SK-N-SH (cell line): Measurements from ENCODE around the gene KCNE1. TPM values are rescaled to one million over a fixed set of nuclear protein-coding genes. Genes with fewer than 3 reads are reported as not detected.
"Not testable (repeated sequence)": the region's sequence is repeated elsewhere in the genome, so short reads cannot be mapped to it uniquely, and the experiment has no call there.

Experiments
- CTCF ChIA-PET: fragments of 300-600, 350-600 bp; formaldehyde crosslinking; extraction: SDS; loops from one replicate; lab custom pipeline; 2021; lab: Yijun Ruan, JAX
- POLR2A ChIA-PET: fragments of 350-600 bp; sonication (Branson Sonifier 250); formaldehyde crosslinking; extraction: SDS; loops from one replicate; lab custom pipeline; 2020; ENCODE audit warnings: antibody characterized with exemption, inconsistent platforms; lab: Yijun Ruan, JAX
- DNase-seq: peaks from one replicate; pipeline ENCODE4 v3.0.0; 2012
- H2AFZ ChIP-seq: fragments of 200-600 bp; sonication (generic); 2 replicates; pipeline ENCODE4 v1.8.1; 2016; ENCODE audit warnings: antibody characterized with exemption, mild to moderate bottlenecking, low read depth
- H3F3A ChIP-seq: fragments of 200-600 bp; sonication (generic); replicated peaks from 2 replicates; pipeline ENCODE3; 2016; ENCODE audit warnings: antibody characterized with exemption, mild to moderate bottlenecking; ENCODE audit not compliant: insufficient read depth
- H3K27ac ChIP-seq, 2 experiments: fragments of 200-500 bp in 1 of 2; fragments of 200-600 bp in 1 of 2; sonication (Bioruptor generic) in 1 of 2; sonication (generic), shearing (Covaris generic) in 1 of 2; 2 replicates each; pipeline versions ENCODE4 v1.5.1 to v1.6.1; 2014 to 2016; ENCODE audit warnings: low read depth in 2 of 2, inconsistent platforms in 1 of 2, low read length in 1 of 2, mild to moderate bottlenecking in 1 of 2, mixed read lengths in 1 of 2
- H3K27me3 ChIP-seq: fragments of 200-600 bp; sonication (generic), shearing (Covaris generic); 2 replicates; pipeline ENCODE4 v1.6.1; 2016; ENCODE audit warnings: mixed run types; ENCODE audit not compliant: insufficient read depth
- H3K36me3 ChIP-seq, 2 experiments: fragments of 200-500 bp in 1 of 2; fragments of 200-600 bp in 1 of 2; sonication (Bioruptor generic) in 1 of 2; sonication (generic) in 1 of 2; replicated peaks in 1 of 2; 2 replicates each; pipeline versions ENCODE3 to v1.5.1; 2014 to 2016; ENCODE audit warnings: low read length in 1 of 2, mild to moderate bottlenecking in 1 of 2; ENCODE audit not compliant: insufficient read depth in 2 of 2, control insufficient read depth in 1 of 2
- H3K4me1 ChIP-seq, 2 experiments: fragments of 200-500 bp in 1 of 2; fragments of 200-600 bp in 1 of 2; sonication (Bioruptor generic) in 1 of 2; sonication (generic), shearing (Covaris generic) in 1 of 2; 2 replicates each; pipeline versions ENCODE4 v1.5.1 to v1.6.1; 2014 to 2016; ENCODE audit warnings: low read depth in 1 of 2, low read length in 1 of 2, mixed run types in 1 of 2; ENCODE audit not compliant: insufficient read depth in 2 of 2, control insufficient read depth in 1 of 2
- H3K4me2 ChIP-seq: fragments of 200-600 bp; sonication (generic), shearing (Covaris generic); 2 replicates; pipeline ENCODE4 v1.6.1; 2017; ENCODE audit warnings: mixed run types
- H3K4me3 ChIP-seq, 2 experiments: fragments of 200-500 bp in 1 of 2; fragments of 200-600 bp in 1 of 2; sonication (Bioruptor generic) in 1 of 2; sonication (generic), shearing (Covaris generic) in 1 of 2; 2 replicates each; pipeline versions ENCODE4 v1.5.1 to v1.8.1; 2014 to 2016; ENCODE audit warnings: low read depth in 2 of 2, inconsistent platforms in 1 of 2, low read length in 1 of 2, mild to moderate bottlenecking in 1 of 2, mixed read lengths in 1 of 2, moderate library complexity in 1 of 2
- H3K79me2 ChIP-seq: fragments of 200-600 bp; sonication (generic); 2 replicates; pipeline ENCODE4 v1.8.1; 2017; ENCODE audit warnings: mild to moderate bottlenecking; ENCODE audit not compliant: insufficient read depth
- H3K9ac ChIP-seq: fragments of 200-600 bp; sonication (generic); 2 replicates; pipeline ENCODE4 v1.6.1; 2017; ENCODE audit warnings: mixed run types
- H3K9me2 ChIP-seq: fragments of 200-600 bp; sonication (generic); 2 replicates; pipeline ENCODE4 v1.6.1; 2017; ENCODE audit warnings: mixed run types
- H3K9me3 ChIP-seq: fragments of 200-600 bp; sonication (generic); 2 replicates; pipeline ENCODE4 v1.6.1; 2017; ENCODE audit warnings: mixed run types, mild to moderate bottlenecking, moderate library complexity
- H4K20me1 ChIP-seq: fragments of 200-600 bp; sonication (generic); 2 replicates; pipeline ENCODE4 v1.6.1; 2017; ENCODE audit warnings: mild to moderate bottlenecking, mixed run types; ENCODE audit not compliant: insufficient read depth
- WGBS: methylation state at CpG from one replicate; pipeline ENCODE4 v1.1.6; 2017; ENCODE audit warnings: low lambda C conversion rate; 5-methylcytosine and 5-hydroxymethylcytosine counted together
- polyA plus RNA-seq, 3 experiments: library from polyadenylated mRNA; depleted of rRNA; stranded (reverse); fragments of >200 nt; gene quantifications; 2 replicates each; pipeline ENCODE4 v1.2.3, GENCODE V29; 2012
- small RNA-seq, 7 experiments: library from RNA; depleted of rRNA; stranded (forward); fragments of <200 nt; gene quantifications; one replicate each; pipeline ENCODE3, GENCODE V24; 2012

Gene KCNE1
- polyA plus RNA-seq, 1 of the 3 experiments (the other 2 are of a cell fraction), result 0.16 TPM

- POLR2A ChIA-PET, H3K79me2 ChIP-seq, H3F3A ChIP-seq, H3K36me3 ChIP-seq, H3K4me3 ChIP-seq, H3K9me2 ChIP-seq, H3K27ac ChIP-seq, H3K4me2 ChIP-seq, H4K20me1 ChIP-seq, DNase-seq, H3K27me3 ChIP-seq, H3K9me3 ChIP-seq, CTCF ChIA-PET, H3K4me1 ChIP-seq, H3K9ac ChIP-seq, H2AFZ ChIP-seq: not testable (repeated sequence)
- WGBS, result no CpG with 5 or more reads among the region's 6 CpGs
Observed at GRCh38 chr21:34406102-34406501, 105.9 kb downstream of the KCNE1 start.

GRCh38 chr21:34405686-34406085 lies 106.3 kb downstream of the KCNE1 start:
- H3K4me2 ChIP-seq, H3K4me1 ChIP-seq, POLR2A ChIA-PET, H3K9me3 ChIP-seq, H3K27ac ChIP-seq, H3F3A ChIP-seq, H3K79me2 ChIP-seq, H3K9ac ChIP-seq, H2AFZ ChIP-seq, CTCF ChIA-PET, H3K36me3 ChIP-seq, DNase-seq, H3K4me3 ChIP-seq, H4K20me1 ChIP-seq, H3K27me3 ChIP-seq, H3K9me2 ChIP-seq: not testable (repeated sequence)
- no CpG with 5 or more reads among the region's 2 CpGs for WGBS

GRCh38 chr21:34404742-34405141 lies 107.3 kb downstream of the KCNE1 start:
- WGBS, result no CpG with 5 or more reads among the region's 5 CpGs
- CTCF ChIA-PET, H3F3A ChIP-seq, H3K9me3 ChIP-seq, H3K79me2 ChIP-seq, H3K4me2 ChIP-seq, H3K4me3 ChIP-seq, H3K9me2 ChIP-seq, H3K27me3 ChIP-seq, DNase-seq, H3K27ac ChIP-seq, H4K20me1 ChIP-seq, H3K9ac ChIP-seq, POLR2A ChIA-PET, H3K4me1 ChIP-seq, H3K36me3 ChIP-seq, H2AFZ ChIP-seq: not testable (repeated sequence)

GRCh38 chr21:34400522-34400921 lies 111.5 kb downstream of the KCNE1 start:
- CTCF ChIA-PET, H3K9me3 ChIP-seq, H3K9me2 ChIP-seq, H3K9ac ChIP-seq, H3K4me1 ChIP-seq, H2AFZ ChIP-seq, H3K36me3 ChIP-seq, H3K27me3 ChIP-seq, POLR2A ChIA-PET, H4K20me1 ChIP-seq, H3K4me2 ChIP-seq, H3K79me2 ChIP-seq, H3K4me3 ChIP-seq, H3F3A ChIP-seq, H3K27ac ChIP-seq, DNase-seq: not testable (repeated sequence)
- no CpG with 5 or more reads among the region's 5 CpGs for WGBS

Small RNA genes lying within 50 kb of the gene (small RNA-seq; reads per million reads assigned to genes)
- 0 to 0.13 (median 0) reads per million in 7 experiments for gene RF00614

Other genes with a start within 250 kb of the KCNE1 start
- 0.05 TPM in 1 of 2 replicates, not detected in the other for gene KCNE2, start 148.2 kb downstream of the KCNE1 start, polyA plus RNA-seq (2012; rRNA removed)
- gene SMIM11, start 136.7 kb downstream of the KCNE1 start, polyA plus RNA-seq (2012; rRNA removed), result 15.0 and 21.6 TPM in 2 replicates
- gene SMIM34, start 88.3 kb downstream of the KCNE1 start, polyA plus RNA-seq (2012; rRNA removed), result not detected in 2 replicates
- 16.7 and 22.0 TPM in 2 replicates for gene RCAN1, start 102.9 kb upstream of the KCNE1 start, polyA plus RNA-seq (2012; rRNA removed)
- 0.03 and 0.08 TPM in 2 replicates for gene CLIC6, start 156.8 kb upstream of the KCNE1 start, polyA plus RNA-seq (2012; rRNA removed)